HFFc6 (cell line): ENCODE results near the gene TLDC2. TPM values are rescaled to one million over a fixed set of nuclear protein-coding genes. Genes with fewer than 3 reads are reported as not detected.

Source experiments
- DNase-seq: peaks from one replicate; pipeline ENCODE4 v3.0.0-alpha.2; 2018
- H3K27ac Mint-ChIP-seq: 2 replicates; pipeline ENCODE4 v1.8.0; 2020; ENCODE audit warnings: mild to moderate bottlenecking, mixed read lengths
- H3K27me3 Mint-ChIP-seq: 2 replicates; pipeline ENCODE4 v1.8.0; 2021; ENCODE audit warnings: mild to moderate bottlenecking, moderate library complexity, mixed read lengths; ENCODE audit not compliant: insufficient read depth
- H3K36me3 Mint-ChIP-seq: 2 replicates; pipeline ENCODE4 v1.8.0; 2021; ENCODE audit warnings: low read depth, mixed read lengths
- H3K4me1 Mint-ChIP-seq: 2 replicates; pipeline ENCODE4 v1.8.0; 2020; ENCODE audit warnings: low read depth, mixed read lengths
- H3K4me3 Mint-ChIP-seq: 2 replicates; pipeline ENCODE4 v1.8.0; 2020; ENCODE audit warnings: mild to moderate bottlenecking, moderate library complexity, mixed read lengths
- H3K9me3 Mint-ChIP-seq: 2 replicates; pipeline ENCODE4 v1.8.0; 2020; ENCODE audit warnings: mild to moderate bottlenecking, mixed read lengths
- CTCF ChIP-seq: fragments of 200-600 bp; sonication (generic); IDR thresholded peaks from 2 replicates; pipeline ENCODE4 v1.5.0; 2021; ENCODE audit warnings: antibody characterized with exemption, mild to moderate bottlenecking
- total RNA-seq, 6 experiments: library from RNA; stranded (reverse); fragmentation: NEBNext Ultra II Directional; extraction: Animal tissue kit (Norgen Biotek cat#: 25700); gene quantifications; 2 replicates in 1 of 6; 3 replicates in 5 of 6; pipeline ENCODE4 v1.2.3, GENCODE V29; 2021

TLDC2 gene
- total RNA-seq, 6 experiments from 2014 or later, result 0.17 to 0.55 (median 0.39) TPM

DNA sequence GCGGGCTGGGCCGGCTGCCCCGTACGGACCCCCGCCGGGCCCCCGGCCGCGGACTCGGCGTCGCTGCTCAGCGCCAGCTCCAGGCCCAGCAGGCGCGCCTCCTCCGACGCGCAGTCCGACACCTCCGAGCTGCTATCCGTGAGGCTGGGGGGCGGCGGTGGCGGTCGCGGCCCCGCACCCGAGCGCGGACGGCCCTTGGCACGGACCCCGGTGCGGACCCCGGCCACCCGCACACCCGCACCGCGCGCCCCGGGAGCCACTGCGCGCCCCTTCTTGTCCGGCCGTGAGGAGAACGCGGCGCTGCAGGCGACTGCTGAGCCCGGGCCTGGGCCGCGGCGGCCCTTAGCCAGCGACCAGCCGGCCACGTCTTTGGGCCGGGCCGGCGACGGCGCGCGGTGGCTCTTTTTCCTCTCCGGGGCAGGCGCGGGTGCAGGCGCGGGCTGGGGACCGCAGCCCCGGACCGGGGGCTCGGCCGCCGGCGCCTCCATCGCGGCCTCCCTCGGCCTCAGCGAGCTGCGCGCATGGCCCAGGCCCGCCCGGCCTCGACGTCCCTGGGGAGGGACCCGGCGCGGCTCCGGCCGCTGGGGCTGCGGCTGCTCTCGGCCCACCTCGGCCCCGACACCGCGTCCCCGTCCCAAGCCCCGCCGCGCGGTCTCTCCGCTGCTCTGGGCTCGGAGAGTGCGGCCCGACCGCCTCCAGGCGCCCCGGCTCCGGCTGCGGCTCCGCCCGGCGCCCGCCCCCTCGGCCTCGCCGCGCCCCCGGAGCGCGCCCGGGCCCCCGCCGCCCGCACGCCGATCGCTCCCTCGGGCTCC lies 12.9 kb upstream of the TLDC2 start:
- H3K9me3 Mint-ChIP-seq, result no peaks in the 10 kb centered on the region
- peaks cover 47% of the 10 kb centered on the region for H3K4me1 Mint-ChIP-seq
- H3K36me3 Mint-ChIP-seq, result peaks cover 12% of the 10 kb centered on the region
- no peak overlapping the region; the same call in 1 of the 2 replicates for H3K4me3 Mint-ChIP-seq
- DNase-seq, result no peak
- no peak for TF ChIP-seq CTCF
- peaks cover 2% of the 10 kb centered on the region; the same call in 1 of the 2 replicates for H3K27me3 Mint-ChIP-seq
- no peak overlapping the region for H3K27ac Mint-ChIP-seq

DNA sequence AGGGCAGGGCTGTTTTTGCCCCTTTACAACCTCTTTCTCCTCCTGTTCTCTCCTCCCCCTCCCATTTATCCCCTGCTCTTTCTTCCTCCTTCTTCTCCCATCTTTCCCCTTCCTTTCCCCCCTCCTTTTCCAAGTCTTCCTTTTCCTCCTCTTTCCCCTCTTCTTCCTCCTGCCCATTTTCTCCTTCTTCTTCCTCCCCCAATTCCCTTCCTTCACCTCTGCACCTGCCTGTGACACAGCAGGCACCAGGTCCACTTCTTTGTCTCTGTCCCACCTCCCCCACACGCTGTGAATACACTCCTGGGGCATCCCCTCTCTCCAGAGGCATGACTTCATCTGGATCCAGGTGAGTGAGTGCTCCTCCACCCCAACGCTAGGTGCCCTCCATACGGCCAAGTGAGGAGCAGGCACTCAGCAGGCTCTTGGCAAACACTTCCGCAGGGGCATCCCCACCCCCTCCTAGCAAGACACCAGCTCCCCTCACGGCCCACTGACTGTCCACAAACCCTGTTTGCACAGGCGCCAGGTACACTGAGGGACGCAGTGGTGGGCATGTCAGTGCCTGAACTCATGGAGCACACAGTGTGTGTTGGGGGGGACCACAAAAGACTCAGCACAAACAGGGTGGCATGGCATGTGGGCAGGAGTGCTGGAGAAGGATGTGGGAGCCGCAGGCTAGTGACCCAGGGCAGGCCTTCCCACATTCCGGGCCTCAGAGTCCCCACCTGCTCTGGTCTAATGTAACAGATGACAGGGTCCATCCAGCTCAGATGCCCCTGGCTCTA lies 10.7 kb upstream of the TLDC2 start:
- DNase-seq, result no peak
- H3K36me3 Mint-ChIP-seq, result peaks cover 12% of the 10 kb centered on the region
- H3K9me3 Mint-ChIP-seq, result no peaks in the 10 kb centered on the region
- H3K4me1 Mint-ChIP-seq, result peaks cover 25% of the 10 kb centered on the region
- peak overlapping the region; percentile 80 for H3K4me3 Mint-ChIP-seq
- H3K27me3 Mint-ChIP-seq, result peaks cover 1% of the 10 kb centered on the region
- no peak for TF ChIP-seq CTCF
- no peak overlapping the region for H3K27ac Mint-ChIP-seq

DNA sequence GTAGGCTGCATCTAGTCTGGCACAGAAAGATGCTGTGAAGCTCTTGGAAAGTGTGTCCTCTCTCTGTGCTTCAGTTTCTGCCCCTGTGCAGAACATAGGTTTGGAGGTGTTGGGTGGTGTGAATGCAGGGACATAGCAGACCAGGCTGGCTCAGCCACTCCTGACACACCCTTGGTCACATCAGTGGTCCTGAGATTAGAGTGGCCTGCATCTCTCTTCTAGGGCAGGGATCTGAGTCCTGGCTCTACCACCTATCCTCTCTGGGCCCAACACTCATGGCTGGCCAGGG lies 10.1 kb upstream of the TLDC2 start:
- Mint-ChIP-seq H3K9me3 (no peaks in the 10 kb centered on the region), H3K27me3 (peaks cover 1% of the 10 kb centered on the region), H3K36me3 (peaks cover 7% of the 10 kb centered on the region), H3K27ac (no peak overlapping the region; the same call in 1 of the 2 replicates), H3K4me1 (peaks cover 20% of the 10 kb centered on the region), H3K4me3 (no peak overlapping the region)
- DNase-seq, result no peak
- no peak for TF ChIP-seq CTCF

GRCh38 chr20:36866164-36866563 lies 9.8 kb upstream of the TLDC2 start:
- Mint-ChIP-seq H3K36me3 (peaks cover 4% of the 10 kb centered on the region; the same call in 1 of the 2 replicates), H3K4me1 (peaks cover 16% of the 10 kb centered on the region), H3K27me3 (peaks cover 1% of the 10 kb centered on the region), H3K27ac (peak overlapping the region; percentile 2; the same call in 1 of the 2 replicates), H3K9me3 (no peaks in the 10 kb centered on the region), H3K4me3 (no peak overlapping the region)
- no peak for TF ChIP-seq CTCF
- no peak for DNase-seq

DNA sequence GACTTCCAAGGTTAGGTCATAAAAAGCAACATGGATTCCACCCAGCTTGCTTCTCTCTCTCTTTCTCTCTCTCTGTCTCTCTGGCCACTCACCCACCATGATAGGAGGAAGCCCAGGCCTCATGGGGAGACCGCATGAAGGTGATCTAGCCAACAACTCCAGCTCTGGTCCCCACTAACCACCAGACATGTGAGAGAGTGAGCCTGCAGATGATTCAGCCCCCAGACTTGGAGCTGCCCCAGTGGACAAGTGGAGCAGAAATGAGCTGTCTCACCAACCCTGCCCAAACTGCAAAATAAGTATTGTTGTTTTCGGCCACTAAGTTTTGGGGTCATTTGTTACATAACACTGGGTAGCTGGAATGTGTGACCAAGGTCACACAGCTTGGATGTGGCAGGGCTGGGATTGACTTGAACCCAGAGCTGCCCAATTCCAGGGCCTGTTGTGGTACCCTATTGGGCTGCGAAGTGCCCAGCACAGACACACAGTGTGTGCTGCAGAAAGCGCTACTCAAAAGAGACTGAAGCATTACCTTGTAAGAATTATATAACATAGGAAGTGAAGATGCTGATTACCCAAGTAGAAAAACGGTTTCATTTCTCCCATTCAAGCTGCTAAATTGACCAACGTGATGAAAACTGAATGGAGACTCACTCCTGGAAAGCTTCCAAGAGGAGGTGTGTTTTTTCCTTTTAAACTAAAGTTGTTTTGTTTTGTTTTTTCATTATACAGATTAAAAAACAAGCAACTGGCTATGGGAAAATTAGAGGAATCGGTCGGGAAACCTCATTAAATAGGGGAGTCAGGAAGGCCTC lies 9.1 kb upstream of the TLDC2 start:
- peaks cover 11% of the 10 kb centered on the region for H3K4me1 Mint-ChIP-seq
- no peak for TF ChIP-seq CTCF
- peak overlapping the region; percentile 2 for H3K27ac Mint-ChIP-seq
- H3K36me3 Mint-ChIP-seq, result no peaks in the 10 kb centered on the region
- H3K4me3 Mint-ChIP-seq, result no peak overlapping the region
- peaks cover 1% of the 10 kb centered on the region for H3K27me3 Mint-ChIP-seq
- peak; percentile 49 for DNase-seq
- H3K9me3 Mint-ChIP-seq, result no peaks in the 10 kb centered on the region
